GM18861 (cell line): ENCODE measurements around the gene MOK.

Experiments used
- ATAC-seq: cut with Tn5 transposase; IDR thresholded peaks from one replicate; pipeline ENCODE4 v1.9.1; 2021; ENCODE audit not compliant: unreplicated experiment

Gene MOK

GRCh38 chr14:102285106-102285505 is 19.9 kb downstream of the MOK start:
- ATAC-seq = no peak

GRCh38 chr14:102283631-102284129 is 21.3 kb downstream of the MOK start:
- ATAC-seq = no peak

GRCh38 chr14:102282751-102283465 is 22.1 kb downstream of the MOK start:
- no peak for ATAC-seq

- no peak for ATAC-seq
Measured at GRCh38 chr14:102280376-102280962, 24.5 kb downstream of the MOK start.

GRCh38 chr14:102279688-102280348 is 25.1 kb downstream of the MOK start:
- ATAC-seq = no peak

GRCh38 chr14:102279282-102279681 is 25.7 kb downstream of the MOK start:
- ATAC-seq = no peak

- ATAC-seq = no peak
Measured at GRCh38 chr14:102278631-102278935, 26.4 kb downstream of the MOK start.

GRCh38 chr14:102277874-102278630 is 26.9 kb downstream of the MOK start:
- no peak for ATAC-seq

GRCh38 chr14:102275866-102276265 is 29.1 kb downstream of the MOK start:
- no peak for ATAC-seq

- no peak for ATAC-seq
Measured at GRCh38 chr14:102272392-102272791, 32.6 kb downstream of the MOK start.

GRCh38 chr14:102264775-102265174 is 40.2 kb downstream of the MOK start:
- ATAC-seq = no peak

- no peak for ATAC-seq
Measured at GRCh38 chr14:102264355-102264754, 40.6 kb downstream of the MOK start.

GRCh38 chr14:102262929-102263462 is 42.0 kb downstream of the MOK start:
- no peak for ATAC-seq

GRCh38 chr14:102258136-102258535 is 46.8 kb downstream of the MOK start:
- no peak for ATAC-seq

GRCh38 chr14:102256716-102257115 is 48.2 kb downstream of the MOK start:
- ATAC-seq = no peak

GRCh38 chr14:102255401-102256190 is 49.4 kb downstream of the MOK start:
- no peak for ATAC-seq

- ATAC-seq = no peak
Measured at GRCh38 chr14:102252834-102253801, 51.8 kb downstream of the MOK start.

- ATAC-seq = no peak
Measured at GRCh38 chr14:102251161-102251560, 53.8 kb downstream of the MOK start.

- no peak for ATAC-seq
Measured at GRCh38 chr14:102250636-102251035, 54.3 kb downstream of the MOK start.
